Epidermal melanocyte (primary cell): ENCODE data around the gene OTOGL.
"Not testable (repeated sequence)": the region's sequence is repeated elsewhere in the genome, so short reads cannot be mapped to it uniquely, and the experiment has no call there.

Experiments used
- DNase-seq: peaks from one replicate; pipeline ENCODE4 v3.0.0; 2011; ENCODE audit warnings: low spot score; ENCODE audit not compliant: insufficient read length

Gene OTOGL

GRCh38 chr12:80186727-80187217 lies 87.4 kb downstream of the OTOGL start:
- peak; percentile 78 for DNase-seq

DNA sequence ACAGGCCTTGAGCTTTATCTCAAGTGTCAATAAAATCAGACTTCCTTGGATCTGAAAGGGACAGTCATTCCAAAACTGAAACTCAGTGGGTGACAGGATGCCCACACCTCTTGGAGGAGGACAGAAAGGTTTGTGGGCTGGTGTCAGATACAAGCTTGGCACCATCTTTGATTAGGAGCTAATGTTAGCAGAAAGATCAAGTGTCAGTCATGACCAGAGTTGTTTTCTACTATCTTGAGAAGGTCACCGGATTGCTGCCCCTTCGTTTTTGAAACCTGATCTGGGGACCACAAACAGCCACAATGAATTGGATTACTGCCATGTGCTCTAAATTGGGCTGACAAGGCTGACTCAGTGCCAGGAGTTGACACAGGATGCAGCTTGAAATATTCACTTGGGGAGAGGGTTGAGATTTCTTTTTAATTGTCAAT lies 88.3 kb downstream of the OTOGL start:
- no peak for DNase-seq

GRCh38 chr12:80188576-80188975 lies 89.2 kb downstream of the OTOGL start:
- no peak for DNase-seq

DNA sequence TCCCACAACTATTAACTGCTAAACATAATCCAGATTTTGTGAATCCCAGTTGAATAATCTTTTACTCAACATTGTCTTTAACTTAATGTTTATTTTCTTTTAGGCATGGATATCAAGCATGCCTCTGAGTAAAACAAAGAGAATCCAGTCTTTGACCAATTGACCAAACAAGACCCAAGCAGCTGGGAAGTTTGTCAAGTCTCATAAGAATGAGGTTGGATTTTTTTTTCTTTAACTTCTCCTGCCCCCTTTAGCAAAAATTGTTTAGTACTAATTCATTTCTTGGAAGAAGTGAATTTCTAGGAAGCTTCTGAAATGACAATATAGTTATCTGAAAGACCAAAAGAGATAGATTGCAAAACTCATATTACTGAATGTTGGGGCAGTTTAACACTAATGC lies 89.9 kb downstream of the OTOGL start:
- DNase-seq: no peak

- no peak for DNase-seq
These were observed 90.7 kb downstream of the OTOGL start for GRCh38 chr12:80190001-80190400.

- no peak for DNase-seq
These were observed 92.8 kb downstream of the OTOGL start for GRCh38 chr12:80192087-80192486.

GRCh38 chr12:80193865-80194264 lies 94.5 kb downstream of the OTOGL start:
- no peak for DNase-seq

DNA sequence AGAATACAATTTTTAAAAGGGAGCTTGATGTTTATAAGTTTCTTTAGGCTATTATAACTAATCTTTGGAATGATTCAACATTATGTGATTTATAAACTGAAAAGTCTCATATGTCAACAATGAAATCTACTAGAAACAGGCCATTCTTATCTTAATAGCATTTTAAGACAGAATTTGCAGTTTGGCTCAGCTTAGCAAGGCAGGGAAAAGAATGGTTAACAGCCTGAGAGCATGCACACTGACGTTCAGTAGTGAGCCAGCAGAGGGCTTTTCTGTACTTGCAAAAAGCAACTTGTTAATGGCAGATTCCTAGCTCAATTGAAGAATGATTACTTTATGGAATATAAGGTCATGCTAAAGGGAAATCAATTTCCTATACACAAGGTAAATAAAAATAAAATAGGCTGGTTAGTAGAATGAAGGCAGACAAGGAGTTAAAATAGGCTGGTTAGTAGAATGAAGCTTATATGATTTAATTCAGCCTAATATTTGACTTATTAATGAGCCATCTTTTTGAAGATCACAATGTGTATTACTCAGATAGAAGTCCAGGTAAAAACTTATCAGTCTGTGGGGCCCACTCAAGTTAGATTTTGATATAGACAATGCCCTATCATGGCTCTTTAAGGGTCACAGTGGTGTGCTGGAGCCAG lies 95.9 kb downstream of the OTOGL start:
- no peak for DNase-seq

GRCh38 chr12:80195737-80196136 lies 96.4 kb downstream of the OTOGL start:
- DNase-seq: no peak

GRCh38 chr12:80196419-80196818 lies 97.1 kb downstream of the OTOGL start:
- DNase-seq: no peak

DNA sequence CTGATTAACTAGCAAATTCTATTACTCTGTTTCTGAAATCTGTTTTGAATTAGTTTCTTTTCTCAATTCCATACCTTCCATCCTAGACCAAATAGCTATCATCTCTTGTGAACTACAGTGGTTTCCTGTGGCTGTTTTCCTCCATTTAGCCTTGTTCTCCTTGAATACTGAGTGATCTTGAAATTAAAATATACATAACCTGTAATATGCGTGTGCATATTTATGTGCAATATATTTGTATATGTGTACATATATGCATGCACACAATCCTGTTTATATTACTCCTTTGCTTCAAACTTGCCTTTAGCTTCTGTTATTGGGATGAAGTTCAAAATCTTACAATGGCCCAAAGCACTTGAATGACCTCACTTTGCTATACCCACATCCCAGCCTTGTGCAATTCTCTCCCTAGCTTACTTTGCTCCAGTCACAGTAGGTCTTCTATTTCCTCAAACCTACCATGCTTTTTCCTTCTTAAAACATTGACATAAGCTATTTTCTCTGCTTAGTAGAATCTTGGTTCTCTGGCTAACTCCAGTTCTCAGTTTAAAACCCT lies 99.5 kb downstream of the OTOGL start:
- no peak for DNase-seq

- DNase-seq: no peak
These were observed 100.6 kb downstream of the OTOGL start for GRCh38 chr12:80199931-80200330.

DNA sequence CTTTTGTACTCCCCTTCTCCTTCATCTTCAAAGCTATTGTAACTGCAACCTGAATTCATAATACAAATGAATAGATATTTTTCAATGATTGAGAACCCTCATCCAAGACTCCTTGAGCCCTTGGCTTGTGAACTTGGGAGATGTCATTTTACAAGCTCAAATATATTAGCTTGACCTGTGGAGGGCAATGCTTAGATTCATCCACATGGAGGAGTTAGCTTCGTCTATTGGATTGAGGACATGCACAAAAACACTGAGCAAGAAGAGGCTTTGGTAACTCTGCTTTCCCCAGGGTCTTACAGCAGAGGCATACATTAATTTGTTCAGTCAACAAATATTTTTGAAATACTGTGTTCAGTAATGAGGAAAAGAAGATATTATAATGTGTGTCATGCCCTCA lies 101.1 kb downstream of the OTOGL start:
- DNase-seq: no peak

DNA sequence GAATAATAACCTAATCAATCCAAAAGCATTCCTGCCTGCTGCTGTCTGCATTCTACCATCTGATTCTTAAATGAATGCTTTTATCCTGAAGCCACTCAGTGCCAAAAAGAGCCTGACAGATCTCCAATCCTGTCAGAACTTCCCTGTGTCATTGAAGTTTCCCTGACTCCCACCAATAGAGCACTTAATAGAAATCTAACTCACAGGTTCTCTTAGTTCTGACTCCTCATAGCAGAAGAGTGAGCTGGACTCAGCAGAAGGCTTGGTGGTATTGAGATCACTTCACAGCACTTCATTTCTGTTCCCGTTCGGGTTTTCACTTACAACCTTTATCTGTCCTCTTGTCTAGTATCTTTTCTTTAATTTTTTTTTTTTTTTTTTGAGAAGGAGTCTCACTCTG lies 102.6 kb downstream of the OTOGL start:
- no peak for DNase-seq

- no peak for DNase-seq
These were observed 106.6 kb downstream of the OTOGL start for GRCh38 chr12:80205960-80206359.

GRCh38 chr12:80208071-80208470 lies 108.7 kb downstream of the OTOGL start:
- no peak for DNase-seq

- DNase-seq: no peak
These were observed 112.3 kb downstream of the OTOGL start for GRCh38 chr12:80211671-80212070.

DNA sequence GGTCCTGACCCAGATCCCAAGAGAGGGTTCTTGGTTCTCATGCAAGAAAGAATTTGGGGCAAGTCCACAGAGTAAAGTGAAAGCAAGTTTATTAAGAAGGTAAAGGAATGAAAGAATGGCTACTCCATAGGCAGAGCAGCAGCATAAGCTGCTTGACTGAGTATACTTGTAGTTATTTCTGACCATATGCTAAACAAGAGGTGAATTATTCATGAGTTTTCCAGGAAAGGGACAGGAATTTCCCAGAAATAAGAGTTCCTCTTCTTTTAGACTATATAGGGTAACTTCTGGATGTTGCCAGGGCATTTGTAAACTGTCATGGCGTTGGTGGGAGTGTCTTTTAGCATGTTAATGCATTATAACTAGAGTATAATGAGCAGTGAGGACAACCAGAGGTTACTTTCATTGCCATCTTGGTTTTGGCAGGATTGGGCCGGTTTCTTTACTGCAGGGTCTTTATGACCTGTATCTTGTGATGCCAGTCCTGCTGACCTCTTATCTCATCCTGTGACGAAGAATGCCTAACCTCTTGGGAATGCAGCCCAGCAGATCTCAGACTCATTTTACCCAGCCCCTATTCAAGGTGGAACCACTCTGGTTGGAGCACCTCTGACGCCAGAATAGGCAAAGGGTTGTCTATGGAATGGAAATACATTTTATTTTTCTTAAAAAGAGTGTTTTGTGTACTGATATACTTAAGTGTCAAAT lies 113.8 kb downstream of the OTOGL start:
- no peak for DNase-seq

DNA sequence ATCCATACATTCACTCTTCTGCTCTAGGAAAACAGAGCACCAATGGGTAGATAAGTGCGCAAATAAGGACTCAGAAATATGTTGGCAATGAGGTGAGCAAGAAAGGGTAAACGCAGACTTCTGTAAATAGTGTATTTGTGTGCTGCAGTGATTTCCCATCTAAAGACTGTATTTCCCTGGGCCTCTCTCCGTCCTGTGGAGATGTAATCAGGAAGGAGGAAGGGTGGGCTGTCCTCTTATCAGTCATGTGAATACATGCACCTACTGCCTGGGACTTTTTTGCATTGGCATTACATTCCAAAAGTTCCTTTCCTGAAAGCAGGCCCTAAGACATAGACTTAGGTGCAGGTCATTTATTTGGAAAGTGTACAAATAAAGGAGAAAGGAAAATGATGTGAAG lies 114.5 kb downstream of the OTOGL start:
- DNase-seq: no peak

- no peak for DNase-seq
These were observed 117.7 kb downstream of the OTOGL start for GRCh38 chr12:80217011-80217535.

DNA sequence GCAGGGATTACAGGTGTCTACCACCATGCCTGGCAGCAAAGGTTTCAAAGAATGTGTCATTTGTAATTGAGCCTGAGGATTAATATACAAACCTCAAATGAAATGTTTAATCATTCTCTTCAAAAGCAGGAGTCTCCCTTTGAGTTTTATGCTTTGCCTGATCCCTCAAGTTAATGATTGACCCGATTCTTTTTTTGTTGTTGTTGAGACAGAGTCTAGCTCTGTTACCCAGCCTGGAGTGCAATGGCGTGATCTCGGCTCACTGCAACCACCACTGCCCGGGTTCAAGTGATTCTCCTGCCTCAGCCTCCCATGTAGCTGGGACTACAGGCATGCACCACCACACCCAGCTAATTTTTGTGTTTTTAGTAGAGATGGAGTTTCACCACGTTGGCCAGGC lies 119.6 kb downstream of the OTOGL start:
- not testable (repeated sequence) for DNase-seq

- DNase-seq: no peak
These were observed 120.0 kb downstream of the OTOGL start for GRCh38 chr12:80219345-80219744.
